IMR-90 (cell line): ENCODE results near the gene IPO13.

Source experiments
- CEBPB ChIP-seq: IDR thresholded peaks from 2 replicates; pipeline ENCODE4 v1.6.1; 2012; ENCODE audit warnings: low read depth, low read length, improper control_type of control experiment
- CHD1 ChIP-seq: IDR thresholded peaks from 2 replicates; pipeline ENCODE4 v1.6.1; 2012; ENCODE audit warnings: low read depth, low read length, improper control_type of control experiment
- CTCF ChIP-seq: conservative IDR thresholded peaks from 2 replicates; pipeline ENCODE4 v1.5.1; 2012; ENCODE audit warnings: mild to moderate bottlenecking, low read depth, low read length, improper control_type of control experiment
- FOS ChIP-seq: fragments of 150-350 bp; IDR thresholded peaks from 2 replicates; pipeline ENCODE4 v1.6.1; 2016; ENCODE audit warnings: low read depth, low read length
- NFE2L2 ChIP-seq: fragments of 150-350 bp; IDR thresholded peaks from 2 replicates; pipeline ENCODE4 v1.6.1; 2016; ENCODE audit warnings: low read depth, mild to moderate bottlenecking, low read length
- POLR2A ChIP-seq: IDR thresholded peaks from 2 replicates; pipeline ENCODE4 v1.6.1; 2012; ENCODE audit warnings: mild to moderate bottlenecking, low read depth, low read length
- RFX5 ChIP-seq: IDR thresholded peaks from 2 replicates; pipeline ENCODE4 v1.8.0; 2012; ENCODE audit warnings: low read depth, mild to moderate bottlenecking, low read length, moderate library complexity
- TF ChIP-seq, protein P1 (sequence below): fragments of 150-350 bp; IDR thresholded peaks from 2 replicates; pipeline ENCODE4 v1.6.1; 2016; ENCODE audit warnings: low read depth, mild to moderate bottlenecking, low read length, moderate library complexity, borderline replicate concordance

GRCh38 chr1:43934101-43934985 is 12.4 kb upstream of the IPO13 start:
- TF ChIP-seq CTCF, result peak; percentile 84
- TF ChIP-seq CHD1, result no peak
- no peak for TF ChIP-seq POLR2A
- TF ChIP-seq FOS, result no peak
- TF ChIP-seq CEBPB, result no peak
- TF ChIP-seq NFE2L2, result no peak
- TF ChIP-seq, protein P1, sequence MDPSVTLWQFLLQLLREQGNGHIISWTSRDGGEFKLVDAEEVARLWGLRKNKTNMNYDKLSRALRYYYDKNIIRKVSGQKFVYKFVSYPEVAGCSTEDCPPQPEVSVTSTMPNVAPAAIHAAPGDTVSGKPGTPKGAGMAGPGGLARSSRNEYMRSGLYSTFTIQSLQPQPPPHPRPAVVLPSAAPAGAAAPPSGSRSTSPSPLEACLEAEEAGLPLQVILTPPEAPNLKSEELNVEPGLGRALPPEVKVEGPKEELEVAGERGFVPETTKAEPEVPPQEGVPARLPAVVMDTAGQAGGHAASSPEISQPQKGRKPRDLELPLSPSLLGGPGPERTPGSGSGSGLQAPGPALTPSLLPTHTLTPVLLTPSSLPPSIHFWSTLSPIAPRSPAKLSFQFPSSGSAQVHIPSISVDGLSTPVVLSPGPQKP, result no peak
- no peak for TF ChIP-seq RFX5
